HG03196 (cell line): ENCODE measurements around the gene ZG16B.

Source experiments
- ATAC-seq: cut with Tn5 transposase; IDR thresholded peaks from one replicate; pipeline ENCODE4 v1.9.1; 2021; ENCODE audit not compliant: unreplicated experiment

Gene ZG16B

GRCh38 chr16:2804728-2805127 is 25.4 kb upstream of the ZG16B start:
- ATAC-seq, result no peak

GRCh38 chr16:2806286-2806685 is 23.8 kb upstream of the ZG16B start:
- no peak for ATAC-seq

- no peak for ATAC-seq
Measured at GRCh38 chr16:2808181-2808580, 21.9 kb upstream of the ZG16B start.

GRCh38 chr16:2809149-2809760 is 20.8 kb upstream of the ZG16B start:
- no peak for ATAC-seq

- no peak for ATAC-seq
Measured at GRCh38 chr16:2810651-2811050, 19.5 kb upstream of the ZG16B start.

- ATAC-seq, result no peak
Measured at GRCh38 chr16:2811703-2812471, 18.2 kb upstream of the ZG16B start.

GRCh38 chr16:2813771-2814221 is 16.3 kb upstream of the ZG16B start:
- no peak for ATAC-seq

GRCh38 chr16:2814551-2815298 is 15.4 kb upstream of the ZG16B start:
- no peak for ATAC-seq

GRCh38 chr16:2815299-2815771 is 14.8 kb upstream of the ZG16B start:
- ATAC-seq, result no peak

- ATAC-seq, result no peak
Measured at GRCh38 chr16:2816751-2817339, 13.3 kb upstream of the ZG16B start, which contains the start of gene PRSS21. TSS of gene PRSS21 (plus strand) at chr16:2817237. CDS start at chr16:2817269, 32 bp downstream.

- ATAC-seq, result no peak
Measured at GRCh38 chr16:2817340-2818271, 12.5 kb upstream of the ZG16B start.

- ATAC-seq, result no peak
Measured at GRCh38 chr16:2818272-2818876, 11.7 kb upstream of the ZG16B start.

GRCh38 chr16:2819179-2819938 is 10.7 kb upstream of the ZG16B start:
- no peak for ATAC-seq

GRCh38 chr16:2819939-2820835 is 9.9 kb upstream of the ZG16B start:
- ATAC-seq, result no peak

GRCh38 chr16:2820836-2821486 is 9.1 kb upstream of the ZG16B start:
- no peak for ATAC-seq

GRCh38 chr16:2821487-2822157 is 8.5 kb upstream of the ZG16B start:
- no peak for ATAC-seq

GRCh38 chr16:2822158-2822495 is 8.0 kb upstream of the ZG16B start:
- ATAC-seq, result no peak
